ENCODE results near the gene NRROS.

NRROS gene

DNA sequence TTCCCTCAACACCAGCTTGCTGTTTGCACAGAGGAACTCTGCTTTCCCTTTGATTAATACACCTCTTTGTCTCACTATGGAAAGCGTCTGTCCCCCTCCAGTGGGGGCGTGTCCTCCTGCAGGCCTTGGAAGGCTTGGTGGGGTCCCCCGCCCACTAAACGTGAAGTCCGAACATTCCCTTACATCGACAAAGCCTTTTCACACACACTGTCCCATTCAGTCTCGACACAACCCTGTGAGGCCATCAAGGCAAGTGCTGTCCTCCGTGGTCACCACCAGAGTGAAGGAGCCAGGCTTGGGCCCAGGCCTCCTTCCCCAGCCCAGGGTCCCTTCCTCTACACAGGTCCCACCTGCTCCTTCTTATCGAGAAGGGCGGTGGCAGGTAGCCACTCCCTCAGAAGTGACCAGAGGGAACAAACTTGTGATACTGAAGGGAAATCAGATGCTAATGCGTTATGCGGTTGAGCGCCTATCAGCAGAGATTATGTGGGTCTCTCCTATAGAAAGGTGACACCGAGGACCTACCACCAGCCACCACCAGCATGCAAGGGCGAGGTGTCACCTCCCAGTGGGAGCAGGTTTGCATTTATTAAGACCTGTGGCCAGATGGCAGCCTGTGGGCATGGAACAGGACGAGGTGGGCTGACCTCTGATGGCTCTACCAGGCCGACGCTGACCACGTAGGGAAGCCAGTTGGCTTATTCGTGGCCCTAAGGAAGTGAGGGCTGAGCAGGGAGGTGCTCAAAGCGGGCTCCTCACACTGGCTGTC, 6.6 kb downstream of the NRROS start:
- H3K4me3 ChIP-seq (ENCODE audit: low read depth, low read length), result no peak overlapping the region
- DNase-seq (ENCODE audit: low read depth), result peak; percentile 42
- TF ChIP-seq, protein P1, sequence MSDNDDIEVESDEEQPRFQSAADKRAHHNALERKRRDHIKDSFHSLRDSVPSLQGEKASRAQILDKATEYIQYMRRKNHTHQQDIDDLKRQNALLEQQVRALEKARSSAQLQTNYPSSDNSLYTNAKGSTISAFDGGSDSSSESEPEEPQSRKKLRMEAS (IDR thresholded peaks at IDR 0.05; ENCODE audit: low read depth, low read length), result no peak
- TF ChIP-seq POLR2A (IDR thresholded peaks at IDR 0.05; ENCODE audit: extremely low read depth, insufficient read length) (no peak), MYC (IDR thresholded peaks at IDR 0.05; ENCODE audit: low read depth, low read length) (no peak), CTCF (IDR thresholded peaks at IDR 0.05; ENCODE audit: low read depth, low read length) (no peak)

GRCh38 chr3:196646666-196647216, 7.2 kb downstream of the NRROS start:
- DNase-seq (ENCODE audit: low read depth), result no peak
- H3K4me3 ChIP-seq (ENCODE audit: low read depth, low read length), result no peak overlapping the region
- TF ChIP-seq, protein P1 (IDR thresholded peaks at IDR 0.05; ENCODE audit: low read depth, low read length), result no peak
- TF ChIP-seq CTCF (IDR thresholded peaks at IDR 0.05; ENCODE audit: low read depth, low read length), result no peak
- no peak for TF ChIP-seq MYC (IDR thresholded peaks at IDR 0.05; ENCODE audit: low read depth, low read length)
- TF ChIP-seq POLR2A (IDR thresholded peaks at IDR 0.05; ENCODE audit: extremely low read depth, insufficient read length), result no peak

GRCh38 chr3:196650740-196651311, 11.3 kb downstream of the NRROS start:
- DNase-seq (ENCODE audit: low read depth), result peak; percentile 96
- no peak for TF ChIP-seq POLR2A (IDR thresholded peaks at IDR 0.05; ENCODE audit: extremely low read depth, insufficient read length)
- TF ChIP-seq, protein P1 (IDR thresholded peaks at IDR 0.05; ENCODE audit: low read depth, low read length), result peak; percentile 56
- peak; percentile 72 for TF ChIP-seq MYC (IDR thresholded peaks at IDR 0.05; ENCODE audit: low read depth, low read length)
- no peak overlapping the region for H3K4me3 ChIP-seq (ENCODE audit: low read depth, low read length)

- no peak for TF ChIP-seq MYC (IDR thresholded peaks at IDR 0.05; ENCODE audit: low read depth, low read length)
- TF ChIP-seq POLR2A (IDR thresholded peaks at IDR 0.05; ENCODE audit: extremely low read depth, insufficient read length), result no peak
- TF ChIP-seq, protein P1 (IDR thresholded peaks at IDR 0.05; ENCODE audit: low read depth, low read length), result no peak
- TF ChIP-seq CTCF (IDR thresholded peaks at IDR 0.05; ENCODE audit: low read depth, low read length), result no peak
- H3K4me3 ChIP-seq (ENCODE audit: low read depth, low read length), result no peak overlapping the region
- DNase-seq (ENCODE audit: low read depth), result no peak
Observed at GRCh38 chr3:196651819-196652218, 12.3 kb downstream of the NRROS start.

- TF ChIP-seq, protein P1 (IDR thresholded peaks at IDR 0.05; ENCODE audit: low read depth, low read length), result no peak
- no peak for TF ChIP-seq POLR2A (IDR thresholded peaks at IDR 0.05; ENCODE audit: extremely low read depth, insufficient read length)
- TF ChIP-seq CTCF (IDR thresholded peaks at IDR 0.05; ENCODE audit: low read depth, low read length), result no peak
- no peak for TF ChIP-seq MYC (IDR thresholded peaks at IDR 0.05; ENCODE audit: low read depth, low read length)
- H3K4me3 ChIP-seq (ENCODE audit: low read depth, low read length), result no peak overlapping the region
- no peak for DNase-seq (ENCODE audit: low read depth)
Observed at GRCh38 chr3:196652961-196653795, 13.7 kb downstream of the NRROS start.

All from NB4 (cell line).